Caco-2 (cell line): ENCODE data around the gene KCNG1. TPM values are rescaled to one million over a fixed set of nuclear protein-coding genes. Genes with fewer than 3 reads are reported as not detected.

ENCODE experiments used
- Bru-seq: library from RNA; stranded (reverse); fragments of 400-500 nt; gene quantifications from one replicate; lab custom pipeline; 2021; lab: Mats Ljungman, UMichigan
- BruChase-seq, 2 experiments: library from RNA; stranded (reverse); fragments of 400-500 nt; gene quantifications; one replicate each; lab custom pipeline; 2021; lab: Mats Ljungman, UMichigan
- BruUV-seq: library from RNA; stranded (reverse); fragments of 400-500 nt; replicated peaks from 2 replicates; lab custom pipeline; 2021; lab: Mats Ljungman, UMichigan
- CTCF ChIA-PET: fragments of 300-600 bp; sonication (Branson Sonifier 250); formaldehyde crosslinking; loops from one replicate; lab custom pipeline; 2022; ENCODE audit warnings: antibody characterized with exemption; lab: Charles Lee
- POLR2A ChIA-PET: fragments of 300-600 bp; sonication (Branson Sonifier 250); formaldehyde crosslinking; loops from one replicate; lab custom pipeline; 2022; ENCODE audit warnings: antibody characterized with exemption; lab: Charles Lee
- DNase-seq, 2 experiments: peaks; one replicate each; pipeline versions ENCODE4 v3.0.0 to v3.0.0-alpha.2; 2020 to 2022
- H3K27me3 ChIP-seq: replicated peaks from 2 replicates; pipeline ENCODE4 v1.6.0; 2011; ENCODE audit warnings: low read length; ENCODE audit not compliant: control insufficient read depth, insufficient read depth
- H3K36me3 ChIP-seq: 2 replicates; pipeline ENCODE4 v1.5.1; 2011; ENCODE audit warnings: low read length; ENCODE audit not compliant: control insufficient read depth, insufficient read depth
- H3K4me1 ChIP-seq: fragments of 250-450 bp; sonication (Bioruptor Pico); 2 replicates; pipeline ENCODE4 v1.5.1; 2020; ENCODE audit warnings: mild to moderate bottlenecking
- H3K4me3 ChIP-seq: 2 replicates; pipeline ENCODE4 v1.5.1; 2011; ENCODE audit warnings: low read depth, mild to moderate bottlenecking, control low read depth, low read length
- H3K9me3 ChIP-seq: fragments of 250-450 bp; sonication (Bioruptor Pico); 2 replicates; pipeline ENCODE4 v1.5.1; 2020; ENCODE audit warnings: mild to moderate bottlenecking, moderate library complexity
- H3K27ac Mint-ChIP-seq: one replicate; pipeline ENCODE4 v1.8.0; 2022; ENCODE audit warnings: mixed read lengths; ENCODE audit not compliant: unreplicated experiment
- H3K27me3 Mint-ChIP-seq: one replicate; pipeline ENCODE4 v1.8.0; 2022; ENCODE audit warnings: mixed read lengths; ENCODE audit not compliant: insufficient read depth, unreplicated experiment
- H3K36me3 Mint-ChIP-seq: one replicate; pipeline ENCODE4 v1.8.0; 2022; ENCODE audit warnings: mild to moderate bottlenecking, mixed read lengths; ENCODE audit not compliant: insufficient read depth, unreplicated experiment
- H3K4me1 Mint-ChIP-seq: one replicate; pipeline ENCODE4 v1.8.0; 2022; ENCODE audit warnings: low read depth, mixed read lengths; ENCODE audit not compliant: unreplicated experiment
- H3K4me3 Mint-ChIP-seq: one replicate; pipeline ENCODE4 v1.8.0; 2022; ENCODE audit warnings: mild to moderate bottlenecking, moderate library complexity, mixed read lengths; ENCODE audit not compliant: unreplicated experiment
- H3K9me3 Mint-ChIP-seq: one replicate; pipeline ENCODE4 v1.8.0; 2022; ENCODE audit warnings: mixed read lengths; ENCODE audit not compliant: unreplicated experiment
- CTCF ChIP-seq, 2 experiments: fragments of 200-600 bp in 1 of 2; IDR thresholded peaks; 1 replicate in 1 of 2; 2 replicates in 1 of 2; pipeline versions ENCODE4 v1.5.1 to v1.8.0; 2011 to 2022; ENCODE audit warnings: antibody characterized with exemption in 1 of 2, control low read depth in 1 of 2, inconsistent platforms in 1 of 2, low read depth in 1 of 2, low read length in 1 of 2, mild to moderate bottlenecking in 1 of 2, moderate library complexity in 1 of 2; ENCODE audit not compliant: insufficient read depth in 1 of 2, severe bottlenecking in 1 of 2, unreplicated experiment in 1 of 2
- intact Hi-C: fragments of 100-400 bp; cut with micrococcal nuclease; formaldehyde crosslinking; loops from one replicate; pipeline ENCODE4 v1.10.0; 2022; ENCODE audit not compliant: unreplicated experiment
- long read RNA-seq: library from polyadenylated mRNA; stranded (forward); transcript quantifications from one replicate; pipeline ENCODE4 v2.0.0, GENCODE V29; 2022
- total RNA-seq: library from RNA; stranded (reverse); gene quantifications from 2 replicates; pipeline ENCODE4 v1.2.3, GENCODE V29; 2022

The KCNG1 gene
- 1.3 and 1.5 TPM in 2 replicates for total RNA-seq
- Bru-seq, nascent RNA: percentile 41 among the genes with signal in this experiment
- BruChase-seq, experiment 1, labeled RNA remaining after a 2-hour chase: percentile 29 among the genes with signal in this experiment
- percentile 29 among the genes with signal in this experiment for BruChase-seq, experiment 2, labeled RNA remaining after a 6-hour chase
- long read RNA-seq, partial matches to known transcripts: 0 of 2 reads
- long read RNA-seq, other reads (novel, unspliced or antisense): 2 of 2 reads

- Mint-ChIP-seq H3K4me3 (peak within 1 kb of the TSS; percentile 64), H3K27me3 (peaks cover 37% of the 10 kb centered on the region), H3K9me3 (no peaks in the 10 kb centered on the region), H3K4me1 (peaks cover 7% of the 10 kb centered on the region), H3K27ac (no peak within 1 kb of the TSS), H3K36me3 (no peaks in the 10 kb centered on the region)
- Histone ChIP-seq H3K4me1 (peaks cover 13% of the 10 kb centered on the region; the same call in 1 of the 2 replicates), H3K4me3 (peak within 1 kb of the TSS; percentile 48), H3K9me3 (no peaks in the 10 kb centered on the region), H3K27me3 (peaks cover 14% of the 10 kb centered on the region), H3K36me3 (no peaks in the 10 kb centered on the region)
- intact Hi-C loops: no loop called here
- ChIA-PET POLR2A (no interaction called here), CTCF (interaction anchor here (0.6 to 0.7 kb wide), 2 partner anchors 255 to 1597 kb away, joined by 3 read pairs; no protein-coding TSS in a partner anchor)
- peak; percentile 86 to 90 for DNase-seq
- BruUV-seq: no TSS peak
- peak in 1 of 2 experiments; percentile 20 for TF ChIP-seq CTCF (IDR thresholded peaks at IDR 0.05; ENCODE audit: insufficient read depth in 1 of 2, low read depth in 1 of 2, low read length in 1 of 2, severe bottlenecking in 1 of 2, unreplicated experiment in 1 of 2)
Measured at GRCh38 chr20:51022803-51023616, at the start of gene KCNG1. KCNG1 (minus strand) TSS chr20:51023107; CDS start chr20:51010338, 12,769 bp downstream.

DNA sequence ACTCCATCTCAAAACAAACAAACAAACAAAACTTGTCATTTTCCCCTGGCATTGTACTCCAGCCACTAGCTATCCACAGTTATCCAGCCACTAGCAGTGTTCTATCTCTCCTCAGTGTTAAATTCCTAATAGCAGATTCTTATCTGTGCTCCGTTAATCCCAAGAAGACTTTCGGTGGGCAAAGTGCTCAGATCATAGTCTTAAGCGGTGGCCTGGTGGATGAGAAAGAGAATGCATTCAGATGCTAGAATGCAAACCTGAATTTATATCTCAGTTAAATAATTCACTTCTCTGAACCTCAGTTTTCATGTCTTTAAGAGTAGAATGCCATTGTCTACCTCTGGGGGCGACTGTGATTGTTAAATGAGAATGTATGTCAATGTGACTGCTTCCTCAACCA is 47.7 kb upstream of the KCNG1 start:
- H3K9me3 Mint-ChIP-seq: no peaks in the 10 kb centered on the region
- ChIA-PET CTCF (interaction anchor here (0.6 kb wide), 1 partner anchor 83 kb away, joined by 3 read pairs; no protein-coding TSS in a partner anchor), POLR2A (no interaction called here)
- H3K27ac Mint-ChIP-seq: no peak overlapping the region
- no peak overlapping the region for H3K4me3 Mint-ChIP-seq
- TF ChIP-seq CTCF (IDR thresholded peaks at IDR 0.05; ENCODE audit: insufficient read depth in 1 of 2, low read depth in 1 of 2, low read length in 1 of 2, severe bottlenecking in 1 of 2, unreplicated experiment in 1 of 2): no peak
- 0 out of 2 replicates have a peak, but pooled peaks cover 1% of the 10 kb centered on the region for H3K9me3 ChIP-seq
- H3K4me1 ChIP-seq: 0 out of 2 replicates have a peak, but pooled peaks cover 5% of the 10 kb centered on the region
- BruUV-seq: no TSS peak
- DNase-seq: no peak
- H3K27me3 ChIP-seq: no peaks in the 10 kb centered on the region
- no peaks in the 10 kb centered on the region for H3K36me3 Mint-ChIP-seq
- intact Hi-C loops: no loop called here
- H3K36me3 ChIP-seq: no peaks in the 10 kb centered on the region
- H3K4me1 Mint-ChIP-seq: peaks cover 8% of the 10 kb centered on the region
- no peak overlapping the region for H3K4me3 ChIP-seq
- H3K27me3 Mint-ChIP-seq: peaks cover 28% of the 10 kb centered on the region

DNA sequence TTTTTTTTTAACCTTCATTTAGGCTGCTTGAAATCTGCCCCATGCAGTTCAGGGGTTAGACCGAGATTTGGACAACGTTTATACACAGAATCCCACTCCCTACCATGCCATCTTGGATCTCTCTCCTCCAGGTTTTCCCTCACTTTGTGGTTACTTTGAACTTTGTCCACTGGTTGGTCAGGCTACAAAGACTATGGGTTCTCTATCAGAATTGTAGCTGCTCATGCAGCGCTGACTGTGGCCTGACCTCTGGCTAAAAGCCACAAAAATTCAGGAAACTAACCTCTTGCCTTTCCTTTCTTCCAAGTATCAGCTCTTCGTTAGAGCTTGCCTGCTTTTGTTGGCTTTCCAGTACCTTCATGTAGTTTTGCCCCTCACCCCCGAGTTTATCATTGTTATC is 44.9 kb upstream of the KCNG1 start:
- Histone ChIP-seq H3K36me3 (no peaks in the 10 kb centered on the region), H3K4me1 (0 out of 2 replicates have a peak, but pooled peaks cover 5% of the 10 kb centered on the region), H3K27me3 (no peaks in the 10 kb centered on the region), H3K4me3 (no peak overlapping the region), H3K9me3 (0 out of 2 replicates have a peak, but pooled peaks cover 3% of the 10 kb centered on the region)
- no peaks in the 10 kb centered on the region for H3K36me3 Mint-ChIP-seq
- H3K4me3 Mint-ChIP-seq: no peak overlapping the region
- CTCF ChIA-PET: interaction anchor here (0.6 to 1.6 kb wide), 7 partner anchors 16 to 1696 kb away, joined by 3 to 7 read pairs (median 4); no protein-coding TSS in a partner anchor
- DNase-seq: no peak
- peaks cover 8% of the 10 kb centered on the region for H3K4me1 Mint-ChIP-seq
- H3K9me3 Mint-ChIP-seq: no peaks in the 10 kb centered on the region
- no peak overlapping the region for H3K27ac Mint-ChIP-seq
- intact Hi-C loops: no loop called here
- POLR2A ChIA-PET: interaction anchor here (0.6 kb wide), 3 partner anchors 13 to 80 kb away, joined by 3 to 7 read pairs (median 3); no protein-coding TSS in a partner anchor
- no peak for TF ChIP-seq CTCF (IDR thresholded peaks at IDR 0.05; ENCODE audit: insufficient read depth in 1 of 2, low read depth in 1 of 2, low read length in 1 of 2, severe bottlenecking in 1 of 2, unreplicated experiment in 1 of 2)
- no TSS peak for BruUV-seq
- peaks cover 24% of the 10 kb centered on the region for H3K27me3 Mint-ChIP-seq
